NCI-H446 treated with DMSO at 0.1 percent for 48 hours (cell line): ENCODE results near the gene LIX1L.

ENCODE experiments used
- DNase-seq: peaks from one replicate; lab custom pipeline; 2025; lab: John Stamatoyannopoulos, UW

Gene LIX1L

GRCh38 chr1:145985502-145986439 lies 28.0 kb upstream of the LIX1L start:
- peak; percentile 22 for DNase-seq

- DNase-seq = no peak
Observed at GRCh38 chr1:145985129-145985501, 27.3 kb upstream of the LIX1L start.

- DNase-seq = no peak
Observed at GRCh38 chr1:145983960-145984830, 26.4 kb upstream of the LIX1L start.

- DNase-seq = no peak
Observed at GRCh38 chr1:145983206-145983675, 25.4 kb upstream of the LIX1L start.

- DNase-seq = no peak
Observed at GRCh38 chr1:145982010-145982723, 24.4 kb upstream of the LIX1L start.

GRCh38 chr1:145980457-145980994 lies 22.7 kb upstream of the LIX1L start:
- DNase-seq = no peak

- no peak for DNase-seq
Observed at GRCh38 chr1:145979746-145980456, 22.1 kb upstream of the LIX1L start.

- DNase-seq = peak; percentile 50
Observed at GRCh38 chr1:145978854-145979745, 21.3 kb upstream of the LIX1L start.

- DNase-seq = no peak
Observed at GRCh38 chr1:145978471-145978853, 20.6 kb upstream of the LIX1L start.

GRCh38 chr1:145977486-145978470 lies 20.0 kb upstream of the LIX1L start:
- peak; percentile 57 for DNase-seq

GRCh38 chr1:145977016-145977415 lies 19.2 kb upstream of the LIX1L start:
- DNase-seq = no peak

GRCh38 chr1:145975216-145975615 lies 17.4 kb upstream of the LIX1L start:
- no peak for DNase-seq

GRCh38 chr1:145974721-145975120 lies 16.9 kb upstream of the LIX1L start:
- no peak for DNase-seq

GRCh38 chr1:145972580-145972979 lies 14.8 kb upstream of the LIX1L start:
- DNase-seq = no peak

- DNase-seq = no peak
Observed at GRCh38 chr1:145967288-145967687, 9.5 kb upstream of the LIX1L start.

- DNase-seq = no peak
Observed at GRCh38 chr1:145965119-145965744, 7.4 kb upstream of the LIX1L start.

- DNase-seq = peak; percentile 76
Observed at GRCh38 chr1:145964328-145965118, 6.7 kb upstream of the LIX1L start, which contains the start of the genes ANKRD34A and POLR3GL. TSS of gene ANKRD34A (minus strand) at chr1:145964575. CDS start at chr1:145961759, 2,816 bp downstream. TSS of gene POLR3GL (plus strand) at chr1:145964690. CDS start at chr1:145974866, 10,176 bp downstream.
